Stimulated activated CD8-positive, alpha-beta memory T cell treated with anti-CD3 and anti-CD28 coated beads, Interleukin-12 subunit alpha, Interleukin-12 subunit beta, amount 100 ng/mL, for 24 hours (primary cell): ENCODE data around the gene LSAMP.

ENCODE experiments used
- DNase-seq: peaks from one replicate; pipeline ENCODE4 v3.0.0-alpha.2; 2020; ENCODE audit errors: extremely low read depth

Gene LSAMP

GRCh38 chr3:116445311-116445841 is at the start of gene LSAMP:
Gene LSAMP, minus strand, starts transcription at chr3:116445487.
- DNase-seq = no peak

- no peak for DNase-seq
Observed at GRCh38 chr3:116492379-116492778, 47.1 kb upstream of the LSAMP start.

- no peak for DNase-seq
Observed at GRCh38 chr3:116483135-116483534, 37.8 kb upstream of the LSAMP start.

GRCh38 chr3:116476691-116477090 is 31.4 kb upstream of the LSAMP start:
- DNase-seq = no peak

- DNase-seq = no peak
Observed at GRCh38 chr3:116474801-116475200, 29.5 kb upstream of the LSAMP start.

- no peak for DNase-seq
Observed at GRCh38 chr3:116474032-116474780, 28.9 kb upstream of the LSAMP start.

- DNase-seq = no peak
Observed at GRCh38 chr3:116473602-116474001, 28.3 kb upstream of the LSAMP start.

GRCh38 chr3:116470605-116471197 is 25.4 kb upstream of the LSAMP start:
- no peak for DNase-seq

- no peak for DNase-seq
Observed at GRCh38 chr3:116469546-116469945, 24.3 kb upstream of the LSAMP start.

- no peak for DNase-seq
Observed at GRCh38 chr3:116464276-116464798, 19.1 kb upstream of the LSAMP start.

- no peak for DNase-seq
Observed at GRCh38 chr3:116453666-116454346, 8.5 kb upstream of the LSAMP start.

GRCh38 chr3:116449546-116450350 is 4.5 kb upstream of the LSAMP start:
- DNase-seq = no peak

GRCh38 chr3:116445990-116446389 is 703 bp upstream of the LSAMP start:
- DNase-seq = no peak

- DNase-seq = no peak
Observed at GRCh38 chr3:116444819-116445310, 422 bp downstream of the LSAMP start.

- no peak for DNase-seq
Observed at GRCh38 chr3:116444115-116444747, 1.1 kb downstream of the LSAMP start.

GRCh38 chr3:116443191-116443661 is 2.1 kb downstream of the LSAMP start:
- DNase-seq = no peak

GRCh38 chr3:116442331-116443021 is 2.8 kb downstream of the LSAMP start:
- no peak for DNase-seq

GRCh38 chr3:116441652-116442051 is 3.6 kb downstream of the LSAMP start:
- no peak for DNase-seq

GRCh38 chr3:116440196-116440595 is 5.1 kb downstream of the LSAMP start:
- no peak for DNase-seq

GRCh38 chr3:116433552-116433951 is 11.7 kb downstream of the LSAMP start:
- DNase-seq = no peak
